ENCODE data around the gene GUCD1.

The GUCD1 gene

GRCh38 chr22:24523873-24524272 lies 31.1 kb downstream of the GUCD1 start:
- DNase-seq: no peak

GRCh38 chr22:24521791-24522245 lies 33.1 kb downstream of the GUCD1 start:
- DNase-seq: peak; percentile 44

- DNase-seq: no peak
Observed at GRCh38 chr22:24519496-24519895, 35.4 kb downstream of the GUCD1 start.

- DNase-seq: no peak
Observed at GRCh38 chr22:24518771-24519485, 36.0 kb downstream of the GUCD1 start.

- DNase-seq: no peak
Observed at GRCh38 chr22:24518228-24518627, 36.7 kb downstream of the GUCD1 start.

GRCh38 chr22:24517446-24517845 lies 37.5 kb downstream of the GUCD1 start:
- DNase-seq: no peak

- no peak for DNase-seq
Observed at GRCh38 chr22:24516301-24516737, 38.6 kb downstream of the GUCD1 start.

GRCh38 chr22:24515027-24515338 lies 40.0 kb downstream of the GUCD1 start:
- no peak for DNase-seq

GRCh38 chr22:24514241-24515026 lies 40.5 kb downstream of the GUCD1 start:
- DNase-seq: no peak

- no peak for DNase-seq
Observed at GRCh38 chr22:24513378-24514240, 41.3 kb downstream of the GUCD1 start.

- no peak for DNase-seq
Observed at GRCh38 chr22:24512043-24512442, 42.9 kb downstream of the GUCD1 start.

GRCh38 chr22:24510637-24511625 lies 44.0 kb downstream of the GUCD1 start:
- no peak for DNase-seq

- no peak for DNase-seq
Observed at GRCh38 chr22:24507716-24508115, 47.2 kb downstream of the GUCD1 start.

GRCh38 chr22:24506802-24507438 lies 48.0 kb downstream of the GUCD1 start:
- no peak for DNase-seq

GRCh38 chr22:24504956-24505736 lies 49.8 kb downstream of the GUCD1 start:
- DNase-seq: no peak

GRCh38 chr22:24504540-24504939 lies 50.4 kb downstream of the GUCD1 start:
- DNase-seq: no peak

GRCh38 chr22:24503843-24504338 lies 51.0 kb downstream of the GUCD1 start:
- no peak for DNase-seq

GRCh38 chr22:24503137-24503842 lies 51.6 kb downstream of the GUCD1 start:
- DNase-seq: peak; percentile 71

- DNase-seq: no peak
Observed at GRCh38 chr22:24502541-24502940, 52.4 kb downstream of the GUCD1 start.

GRCh38 chr22:24502034-24502433 lies 52.9 kb downstream of the GUCD1 start:
- DNase-seq: no peak

All from CD4-positive, alpha-beta T cell treated with Interleukin-12 subunit alpha and Interleukin-12 subunit beta, for 1 hour (primary cell).